ENCODE results near the gene IVD. TPM values are rescaled to one million over a fixed set of nuclear protein-coding genes. Genes with fewer than 3 reads are reported as not detected.

Gene IVD
- total and polyA plus RNA-seq, 2 experiments from 2014 or later, result 96.1 to 114 TPM

DNA sequence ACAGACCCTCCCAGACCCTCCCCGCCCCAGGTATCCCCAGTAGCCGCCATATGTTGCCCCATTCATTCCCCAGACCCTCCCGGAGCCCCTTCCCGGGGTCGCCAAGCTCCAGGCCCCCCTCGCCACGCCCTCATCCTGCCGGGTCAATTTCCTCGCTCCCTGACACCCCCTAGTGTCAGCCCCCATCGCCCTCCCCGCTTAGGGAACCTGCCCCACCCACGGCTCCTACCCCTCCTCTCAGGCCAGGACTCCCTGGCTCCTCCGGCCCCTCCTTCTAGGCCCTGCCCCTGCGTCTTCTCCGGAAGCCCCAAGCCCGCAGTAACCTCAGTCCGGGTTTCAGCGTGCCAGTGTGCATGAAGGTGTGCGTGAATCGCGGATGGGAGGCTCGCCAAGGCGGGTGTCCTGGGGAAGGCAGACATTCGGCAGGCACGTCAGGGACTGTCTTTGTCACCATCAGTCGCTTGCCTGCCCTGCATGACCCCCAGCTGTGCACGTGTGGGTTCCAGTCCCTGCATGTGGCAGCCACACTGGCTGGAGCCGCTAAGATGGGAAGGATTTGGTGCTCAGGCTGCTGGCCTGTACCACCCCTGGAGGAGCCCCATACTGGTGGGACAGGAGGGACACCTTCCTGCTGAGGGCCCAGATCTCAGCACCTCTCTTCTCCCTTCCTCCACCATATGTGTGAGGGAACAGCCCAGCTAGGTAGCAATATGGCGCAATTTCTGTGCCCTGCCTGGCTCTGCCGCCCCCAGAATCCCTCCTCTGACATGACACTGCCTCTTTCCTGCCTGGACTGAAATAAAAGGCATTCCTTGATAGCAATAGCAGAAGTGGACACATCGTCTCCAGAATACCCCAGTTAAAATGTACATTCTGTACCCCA lies 46.9 kb upstream of the IVD start:
- no peaks in the 10 kb centered on the region for H3K9me3 ChIP-seq (ENCODE audit: low read depth)
- peak overlapping the region; percentile 31 for H3K4me3 ChIP-seq
- DNase-seq (ENCODE audit: low read depth in 1 of 2, low spot score in 1 of 2), result peak in 1 of 2 donors; percentile 35
- H3K4me1 ChIP-seq (ENCODE audit: low read depth), result peaks cover 4% of the 10 kb centered on the region
- H3K27me3 ChIP-seq, result peaks cover 11% of the 10 kb centered on the region
- no peaks in the 10 kb centered on the region for H3K36me3 ChIP-seq
- no peak overlapping the region for H3K27ac ChIP-seq
- TF ChIP-seq, protein P1, sequence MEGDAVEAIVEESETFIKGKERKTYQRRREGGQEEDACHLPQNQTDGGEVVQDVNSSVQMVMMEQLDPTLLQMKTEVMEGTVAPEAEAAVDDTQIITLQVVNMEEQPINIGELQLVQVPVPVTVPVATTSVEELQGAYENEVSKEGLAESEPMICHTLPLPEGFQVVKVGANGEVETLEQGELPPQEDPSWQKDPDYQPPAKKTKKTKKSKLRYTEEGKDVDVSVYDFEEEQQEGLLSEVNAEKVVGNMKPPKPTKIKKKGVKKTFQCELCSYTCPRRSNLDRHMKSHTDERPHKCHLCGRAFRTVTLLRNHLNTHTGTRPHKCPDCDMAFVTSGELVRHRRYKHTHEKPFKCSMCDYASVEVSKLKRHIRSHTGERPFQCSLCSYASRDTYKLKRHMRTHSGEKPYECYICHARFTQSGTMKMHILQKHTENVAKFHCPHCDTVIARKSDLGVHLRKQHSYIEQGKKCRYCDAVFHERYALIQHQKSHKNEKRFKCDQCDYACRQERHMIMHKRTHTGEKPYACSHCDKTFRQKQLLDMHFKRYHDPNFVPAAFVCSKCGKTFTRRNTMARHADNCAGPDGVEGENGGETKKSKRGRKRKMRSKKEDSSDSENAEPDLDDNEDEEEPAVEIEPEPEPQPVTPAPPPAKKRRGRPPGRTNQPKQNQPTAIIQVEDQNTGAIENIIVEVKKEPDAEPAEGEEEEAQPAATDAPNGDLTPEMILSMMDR (IDR thresholded peaks at IDR 0.05; ENCODE audit: low read depth, low read length), result no peak

GRCh38 chr15:40360015-40360414 lies 45.6 kb upstream of the IVD start:
- Histone ChIP-seq H3K36me3 (no peaks in the 10 kb centered on the region), H3K4me3 (no peak overlapping the region), H3K27me3 (peaks cover 11% of the 10 kb centered on the region), H3K4me1 (ENCODE audit: low read depth) (peaks cover 4% of the 10 kb centered on the region), H3K9me3 (ENCODE audit: low read depth) (no peaks in the 10 kb centered on the region), H3K27ac (no peak overlapping the region)
- TF ChIP-seq, protein P1 (IDR thresholded peaks at IDR 0.05; ENCODE audit: low read depth, low read length), result no peak
- no peak for DNase-seq (ENCODE audit: low read depth in 1 of 2, low spot score in 1 of 2)

DNA sequence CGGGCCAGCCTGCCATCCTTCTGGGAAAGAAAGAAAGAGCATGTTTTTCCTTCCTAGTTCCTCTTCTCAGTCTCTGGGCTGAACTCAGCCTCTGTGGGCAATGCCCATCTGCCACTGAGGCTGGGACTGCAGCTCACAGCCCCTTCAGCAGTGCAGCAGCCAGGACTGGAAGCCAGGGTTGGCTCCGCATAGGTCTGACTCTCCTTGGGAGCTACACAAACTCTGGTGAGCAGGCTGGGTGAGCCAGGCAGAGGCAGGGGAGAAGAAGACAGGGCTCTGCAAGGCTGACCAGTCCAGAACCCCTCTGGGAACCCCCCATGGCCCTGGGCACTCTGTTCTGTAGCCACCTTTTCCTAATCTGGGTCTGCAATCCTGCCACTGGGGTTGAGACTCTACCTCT lies 44.0 kb upstream of the IVD start:
- DNase-seq (ENCODE audit: low read depth in 1 of 2, low spot score in 1 of 2), result no peak
- Histone ChIP-seq H3K36me3 (no peaks in the 10 kb centered on the region), H3K27ac (no peak overlapping the region), H3K9me3 (ENCODE audit: low read depth) (no peaks in the 10 kb centered on the region), H3K27me3 (peaks cover 11% of the 10 kb centered on the region), H3K4me3 (no peak overlapping the region), H3K4me1 (ENCODE audit: low read depth) (peaks cover 4% of the 10 kb centered on the region)
- TF ChIP-seq, protein P1 (IDR thresholded peaks at IDR 0.05; ENCODE audit: low read depth, low read length), result no peak

DNA sequence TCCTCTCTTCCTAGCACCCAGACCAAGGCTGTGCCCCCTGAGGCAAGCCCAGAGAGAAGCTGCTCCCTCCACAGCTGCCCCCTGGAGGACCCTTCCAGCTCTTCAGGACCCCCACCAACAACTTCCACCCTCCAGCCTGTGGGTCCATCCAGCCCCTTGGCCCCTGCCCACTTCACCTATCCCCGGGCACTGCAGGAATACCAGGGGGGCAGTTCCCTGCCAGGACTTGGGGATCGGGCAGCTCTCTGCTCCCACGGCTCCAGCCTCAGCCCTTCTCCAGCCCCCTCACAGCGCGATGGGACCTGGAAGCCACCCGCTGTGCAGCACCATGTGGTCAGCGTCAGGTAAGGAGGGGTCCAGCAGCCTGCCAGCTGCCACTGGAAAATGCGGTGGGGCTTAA lies 42.0 kb upstream of the IVD start:
- no peaks in the 10 kb centered on the region for H3K9me3 ChIP-seq (ENCODE audit: low read depth)
- H3K36me3 ChIP-seq, result no peaks in the 10 kb centered on the region
- TF ChIP-seq, protein P1 (IDR thresholded peaks at IDR 0.05; ENCODE audit: low read depth, low read length), result no peak
- peaks cover 16% of the 10 kb centered on the region for H3K27me3 ChIP-seq
- H3K4me3 ChIP-seq, result no peak overlapping the region
- H3K4me1 ChIP-seq (ENCODE audit: low read depth), result peaks cover 1% of the 10 kb centered on the region
- no peak for DNase-seq (ENCODE audit: low read depth in 1 of 2, low spot score in 1 of 2)
- no peak overlapping the region for H3K27ac ChIP-seq

GRCh38 chr15:40364251-40364650 lies 41.3 kb upstream of the IVD start:
- Histone ChIP-seq H3K36me3 (no peaks in the 10 kb centered on the region), H3K4me3 (no peak overlapping the region), H3K4me1 (ENCODE audit: low read depth) (no peaks in the 10 kb centered on the region), H3K27me3 (peaks cover 16% of the 10 kb centered on the region), H3K27ac (no peak overlapping the region), H3K9me3 (ENCODE audit: low read depth) (no peaks in the 10 kb centered on the region)
- TF ChIP-seq, protein P1 (IDR thresholded peaks at IDR 0.05; ENCODE audit: low read depth, low read length), result no peak
- DNase-seq (ENCODE audit: low read depth in 1 of 2, low spot score in 1 of 2), result no peak

All from cardiac muscle cell (in vitro differentiated cells and primary cell).